HepG2 (cell line): ENCODE measurements around the gene CAMK2A. TPM values are rescaled to one million over a fixed set of nuclear protein-coding genes. Genes with fewer than 3 reads are reported as not detected.

ENCODE experiments used
- ATAC-seq: fragments of 200-7000 bp; cut with Tn5 transposase; 3 replicates; pipeline ENCODE4 v1.9.1; 2020; ENCODE audit warnings: mild to moderate bottlenecking, moderate library complexity
- BruUV-seq: library from RNA; stranded (reverse); fragments of 400-500 nt; replicated peaks from 2 replicates; lab custom pipeline; 2021; lab: Mats Ljungman, UMichigan
- CTCF ChIA-PET: fragments of 300-600 bp; formaldehyde crosslinking; extraction: SDS; loops from one replicate; lab custom pipeline; 2021; ENCODE audit warnings: low total read pairs, inconsistent platforms, low intra/inter-chr PET ratio; lab: Yijun Ruan, JAX
- POLR2A ChIA-PET: fragments of 350-600 bp; sonication (Branson Sonifier 250); formaldehyde crosslinking; loops from one replicate; lab custom pipeline; 2020; ENCODE audit warnings: antibody characterized with exemption, inconsistent platforms; lab: Yijun Ruan, JAX
- DNase-seq: peaks from one replicate; pipeline ENCODE4 v3.0.0-alpha.2; 2015; ENCODE audit warnings: low spot score
- FAIRE-seq: peaks from 3 replicates; lab custom pipeline; 2011; peaks lifted over from hg19 to GRCh38; lab: Jason Lieb, UNC
- H2AFZ ChIP-seq: one replicate; pipeline ENCODE4 v1.6.1; 2011; ENCODE audit warnings: low read length, inconsistent platforms
- H3K27ac ChIP-seq: fragments of 300-600 bp; 3 replicates; pipeline ENCODE4 v1.8.0; 2011; ENCODE audit warnings: mixed run types, mild to moderate bottlenecking, mixed read lengths, low read length, inconsistent platforms; ENCODE audit not compliant: insufficient read depth; ENCODE audit errors: extremely low read length
- H3K27me3 ChIP-seq, 2 experiments: fragments of 200-600 bp in 1 of 2; 2 replicates in 1 of 2; 3 replicates in 1 of 2; pipeline versions ENCODE4 v1.6.0 to v1.8.0; 2011; ENCODE audit warnings: low read length in 2 of 2, mild to moderate bottlenecking in 2 of 2, moderate library complexity in 2 of 2, inconsistent platforms in 1 of 2; ENCODE audit not compliant: insufficient read depth in 2 of 2, control insufficient read depth in 1 of 2
- H3K36me3 ChIP-seq, 2 experiments: fragments of 200-600 bp in 1 of 2; replicated peaks in 1 of 2; 2 replicates in 1 of 2; 3 replicates in 1 of 2; pipeline versions ENCODE4 v1.5.1 to v1.8.0; 2011; ENCODE audit warnings: low read length in 2 of 2, inconsistent platforms in 1 of 2; ENCODE audit not compliant: insufficient read depth in 2 of 2, control insufficient read depth in 1 of 2
- H3K4me1 ChIP-seq: 2 replicates; pipeline ENCODE4 v1.5.1; 2012; ENCODE audit warnings: low read length, inconsistent platforms; ENCODE audit not compliant: insufficient read depth
- H3K4me2 ChIP-seq: 2 replicates; pipeline ENCODE4 v1.6.0; 2011; ENCODE audit warnings: low read depth, low read length, inconsistent platforms
- H3K4me3 ChIP-seq, 3 experiments: fragments of 200-600 bp in 1 of 3; sonication (generic), shearing (Covaris generic) in 1 of 3; replicated peaks in 1 of 3; 2 replicates each; pipeline ENCODE4 v1.5.1; 2011 to 2016; ENCODE audit warnings: low read length in 3 of 3, inconsistent platforms in 2 of 3, low read depth in 2 of 3, mild to moderate bottlenecking in 2 of 3, control low read depth in 1 of 3, mixed read lengths in 1 of 3; ENCODE audit not compliant: insufficient read depth in 1 of 3
- H3K79me2 ChIP-seq: one replicate; pipeline ENCODE4 v1.6.1; 2011; ENCODE audit warnings: low read length, inconsistent platforms; ENCODE audit not compliant: insufficient read depth
- H3K9ac ChIP-seq: 2 replicates; pipeline ENCODE4 v1.6.0; 2011; ENCODE audit warnings: mild to moderate bottlenecking, low read depth, low read length, inconsistent platforms; ENCODE audit not compliant: insufficient read depth
- H3K9me3 ChIP-seq: 2 replicates; pipeline ENCODE4 v1.5.1; 2012; ENCODE audit warnings: mild to moderate bottlenecking, low read length
- H4K20me1 ChIP-seq: 2 replicates; pipeline ENCODE4 v1.6.0; 2011; ENCODE audit warnings: inconsistent platforms, mild to moderate bottlenecking, low read length, moderate library complexity; ENCODE audit not compliant: insufficient read depth
- DPF2 ChIP-seq: sonication (generic); formaldehyde crosslinking; IDR thresholded peaks from 2 replicates; pipeline ENCODE4 v1.4.0; 2020; ENCODE audit warnings: mild to moderate bottlenecking, low read depth, missing genetic modification reagents, borderline replicate concordance
- GATAD1 ChIP-seq: IDR thresholded peaks from 2 replicates; pipeline ENCODE4 v1.6.1; 2016; ENCODE audit warnings: missing genetic modification reagents, missing compliant biosample characterization
- HMG20B ChIP-seq: conservative IDR thresholded peaks from 2 replicates; pipeline ENCODE4 v1.6.1; 2016; ENCODE audit warnings: missing genetic modification reagents, missing compliant biosample characterization
- KMT2B ChIP-seq: IDR thresholded peaks from 2 replicates; pipeline ENCODE4 v1.6.1; 2016; ENCODE audit warnings: missing genetic modification reagents, missing compliant biosample characterization
- MEIS1 ChIP-seq: sonication (generic); formaldehyde crosslinking; IDR thresholded peaks from 2 replicates; pipeline ENCODE4 v1.9.0; 2021; ENCODE audit warnings: mild to moderate bottlenecking, missing genetic modification reagents, moderate library complexity, borderline replicate concordance
- NCOR1 ChIP-seq: fragments of 200-600 bp; sonication (generic); IDR thresholded peaks from 2 replicates; pipeline ENCODE4 v1.7.0; 2017; ENCODE audit warnings: antibody characterized with exemption, low read length, borderline replicate concordance
- NFRKB ChIP-seq: fragments of 450-650 bp; IDR thresholded peaks from 2 replicates; pipeline ENCODE4 v1.6.1; 2017
- SRF ChIP-seq: IDR thresholded peaks from 2 replicates; pipeline ENCODE4 v1.6.1; 2011; ENCODE audit warnings: mild to moderate bottlenecking, low read depth, low read length, moderate library complexity
- SRSF9 ChIP-seq: fragments of 200-400 bp; formaldehyde crosslinking; IDR thresholded peaks from 2 replicates; pipeline ENCODE4 v1.6.1; 2018; ENCODE audit warnings: borderline replicate concordance, mild to moderate bottlenecking, low read depth, low read length; ENCODE audit not compliant: insufficient read depth, poor library complexity, severe bottlenecking
- TCF7L2 ChIP-seq: IDR thresholded peaks from 2 replicates; pipeline ENCODE4 v1.6.1; 2011; ENCODE audit warnings: mild to moderate bottlenecking, low read depth, low read length, moderate library complexity
- TGIF2 ChIP-seq: IDR thresholded peaks from 2 replicates; pipeline ENCODE4 v1.6.1; 2016; ENCODE audit warnings: control low read depth, missing compliant biosample characterization
- ZNF253 ChIP-seq: sonication (generic); formaldehyde crosslinking; IDR thresholded peaks from 2 replicates; pipeline ENCODE4 v1.8.0; 2022; ENCODE audit warnings: mild to moderate bottlenecking, missing genetic modification reagents, borderline replicate concordance
- ZNF337 ChIP-seq: sonication (generic); formaldehyde crosslinking; IDR thresholded peaks from 2 replicates; pipeline ENCODE4 v1.5.1; 2020; ENCODE audit warnings: missing genetic modification reagents, low read depth, mild to moderate bottlenecking, borderline replicate concordance
- ZNF33A ChIP-seq: sonication (generic); formaldehyde crosslinking; IDR thresholded peaks from 2 replicates; pipeline ENCODE4 v1.5.1; 2020; ENCODE audit warnings: missing genetic modification reagents, mild to moderate bottlenecking, moderate library complexity, borderline replicate concordance
- ZNF430 ChIP-seq: sonication (generic); formaldehyde crosslinking; IDR thresholded peaks from 2 replicates; pipeline ENCODE4 v1.9.0; 2021; ENCODE audit warnings: mild to moderate bottlenecking, missing genetic modification reagents
- ZNF75D ChIP-seq: sonication (generic); formaldehyde crosslinking; IDR thresholded peaks from 2 replicates; pipeline ENCODE4 v1.8.1; 2023; ENCODE audit warnings: missing genetic modification reagents, mild to moderate bottlenecking, borderline replicate concordance
- whole genome bisulfite sequencing: methylation state at CpG from one replicate; pipeline ENCODE4 v1.1.6; 2017; ENCODE audit warnings: low lambda C conversion rate; 5-methylcytosine and 5-hydroxymethylcytosine counted together
- in situ Hi-C: cut with HindIII; loops from 2 replicates; pipeline ENCODE4 v1.10.0; 2017; ENCODE audit warnings: low pct_unique_long_range_greater_than_20kb; ENCODE audit not compliant: extremely low pct_ligation_motif_present
- intact Hi-C: fragments of 100-400 bp; cut with micrococcal nuclease; formaldehyde crosslinking; loops from one replicate; pipeline ENCODE4 v1.10.0; 2022; ENCODE audit not compliant: unreplicated experiment
- polyA plus RNA-seq, 8 experiments: library from polyadenylated mRNA; depleted of rRNA in 3 of 8; stranded (reverse) in 7 of 8; unstranded in 1 of 8; fragments of >200 nt; fragmentation: Illumina TruSeq in 4 of 8; extraction: Trizol in 4 of 8; gene quantifications; 2 replicates each; pipeline versions ENCODE4 v1.2.1 to v1.2.3, GENCODE V29; 2011 to 2016; ENCODE audit warnings: low read depth in 4 of 8, missing spikeins in 1 of 8, mixed read lengths in 1 of 8; ENCODE audit not compliant: insufficient read depth in 1 of 8
- total RNA-seq, 5 experiments: library from RNA; depleted of rRNA; stranded (reverse); fragments of >200 nt; fragmentation: Illumina TruSeq; extraction: Trizol; gene quantifications; 2 replicates each; pipeline ENCODE4 v1.2.3, GENCODE V29; 2016; ENCODE audit warnings: low read depth in 1 of 5
- TF ChIP-seq, protein P1 (sequence below): sonication (generic); formaldehyde crosslinking; IDR thresholded peaks from 2 replicates; pipeline ENCODE4 v1.5.0; 2020; ENCODE audit warnings: missing genetic modification reagents
- TF ChIP-seq, protein P2 (sequence below): sonication (generic); formaldehyde crosslinking; IDR thresholded peaks from 2 replicates; pipeline ENCODE4 v1.5.1; 2020; ENCODE audit warnings: mild to moderate bottlenecking, missing genetic modification reagents, moderate library complexity
- TF ChIP-seq, protein P3 (sequence below): IDR thresholded peaks from 2 replicates; pipeline ENCODE4 v1.6.1; 2012; ENCODE audit warnings: low read length, improper control_type of control experiment

The CAMK2A gene
- total and polyA plus RNA-seq, 2 of the 13 experiments (the other 11 are each of a cell fraction or from before 2014, with no cell fraction given): 0.11 TPM; not detected in 1

DNA sequence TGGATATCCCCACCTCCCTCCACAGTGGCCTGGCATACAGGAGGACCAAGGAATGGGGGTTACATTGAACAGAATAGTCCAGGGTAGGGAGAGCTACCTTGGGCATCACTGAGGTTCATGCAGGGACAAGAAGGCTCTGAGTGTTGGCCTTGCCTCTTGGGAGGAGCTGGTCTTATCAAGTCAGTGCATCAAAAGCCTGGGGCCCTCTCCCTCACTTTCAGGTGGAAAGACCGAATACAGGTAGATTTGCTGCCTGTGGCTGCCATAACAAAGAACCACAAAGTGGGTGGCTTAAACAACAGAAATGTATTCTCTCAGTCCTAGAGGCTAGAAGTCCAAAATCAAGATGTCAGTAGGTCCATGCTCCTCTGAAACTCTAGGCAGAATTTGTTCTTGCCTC lies 31.6 kb upstream of the CAMK2A start (continued):
- TF ChIP-seq, protein P1, sequence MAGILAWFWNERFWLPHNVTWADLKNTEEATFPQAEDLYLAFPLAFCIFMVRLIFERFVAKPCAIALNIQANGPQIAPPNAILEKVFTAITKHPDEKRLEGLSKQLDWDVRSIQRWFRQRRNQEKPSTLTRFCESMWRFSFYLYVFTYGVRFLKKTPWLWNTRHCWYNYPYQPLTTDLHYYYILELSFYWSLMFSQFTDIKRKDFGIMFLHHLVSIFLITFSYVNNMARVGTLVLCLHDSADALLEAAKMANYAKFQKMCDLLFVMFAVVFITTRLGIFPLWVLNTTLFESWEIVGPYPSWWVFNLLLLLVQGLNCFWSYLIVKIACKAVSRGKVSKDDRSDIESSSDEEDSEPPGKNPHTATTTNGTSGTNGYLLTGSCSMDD (CRISPR knock-in tag): no peak
- TF ChIP-seq KMT2B: no peak
- TF ChIP-seq, protein P2, sequence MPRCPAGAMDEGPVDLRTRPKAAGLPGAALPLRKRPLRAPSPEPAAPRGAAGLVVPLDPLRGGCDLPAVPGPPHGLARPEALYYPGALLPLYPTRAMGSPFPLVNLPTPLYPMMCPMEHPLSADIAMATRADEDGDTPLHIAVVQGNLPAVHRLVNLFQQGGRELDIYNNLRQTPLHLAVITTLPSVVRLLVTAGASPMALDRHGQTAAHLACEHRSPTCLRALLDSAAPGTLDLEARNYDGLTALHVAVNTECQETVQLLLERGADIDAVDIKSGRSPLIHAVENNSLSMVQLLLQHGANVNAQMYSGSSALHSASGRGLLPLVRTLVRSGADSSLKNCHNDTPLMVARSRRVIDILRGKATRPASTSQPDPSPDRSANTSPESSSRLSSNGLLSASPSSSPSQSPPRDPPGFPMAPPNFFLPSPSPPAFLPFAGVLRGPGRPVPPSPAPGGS (CRISPR knock-in tag): no peak

DNA sequence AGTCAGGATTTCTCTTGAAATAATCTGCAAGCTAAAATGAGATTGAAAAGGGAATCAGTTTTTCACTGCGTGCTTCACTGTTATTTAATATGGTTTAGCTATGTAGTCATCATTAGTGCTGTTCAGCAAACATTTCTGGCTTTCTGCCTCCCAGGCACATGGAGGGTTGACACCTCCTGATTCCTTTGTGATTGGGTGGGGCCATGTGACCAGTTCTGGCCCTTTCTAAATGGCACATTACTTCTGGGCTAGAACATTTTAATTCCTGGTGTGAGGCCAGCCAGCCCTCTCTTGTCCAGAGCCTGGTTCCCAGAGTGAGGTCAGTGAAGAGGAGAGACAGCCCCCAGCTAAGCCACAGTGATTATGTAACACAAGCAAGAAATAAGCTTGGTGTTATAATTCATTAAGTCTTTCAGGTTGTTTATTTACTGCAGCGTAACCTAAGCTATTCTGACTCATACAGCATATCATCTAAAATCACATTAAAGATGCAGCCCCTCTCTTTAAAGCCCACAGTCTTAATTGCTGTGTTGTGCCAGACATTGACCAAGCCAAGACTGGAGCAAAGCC lies 30.6 kb upstream of the CAMK2A start:
- FAIRE-seq: no peak
- H3K36me3 ChIP-seq: no peaks in the 10 kb centered on the region
- H3K9ac ChIP-seq: no peak overlapping the region
- ATAC-seq: no peak
- WGBS: 62% methylated on average over 2 of the region's 2 CpGs
- POLR2A ChIA-PET: interaction anchor here (0.8 kb wide), 1 partner anchor 25 kb away, joined by 3 read pairs; no protein-coding TSS in a partner anchor
- H3K4me2 ChIP-seq: no peak overlapping the region
- H3K79me2 ChIP-seq: no peaks in the 10 kb centered on the region
- H4K20me1 ChIP-seq: no peaks in the 10 kb centered on the region
- no TSS peak for BruUV-seq
- no peak for DNase-seq
- peaks cover 55% of the 10 kb centered on the region for H3K4me1 ChIP-seq
- H3K27ac ChIP-seq: no peak overlapping the region
- H2AFZ ChIP-seq: no peak overlapping the region
- H3K4me3 ChIP-seq: no peak overlapping the region
- CTCF ChIA-PET: no interaction called here
- no peaks in the 10 kb centered on the region for H3K27me3 ChIP-seq
- in situ Hi-C loops (no loop called here), intact Hi-C loops (no loop called here)
- no peaks in the 10 kb centered on the region for H3K9me3 ChIP-seq
- TF ChIP-seq ZNF253: no peak
- TF ChIP-seq ZNF337 (CRISPR knock-in tag): no peak
- no peak for TF ChIP-seq MEIS1 (CRISPR knock-in tag)
- no peak for TF ChIP-seq SRF
- no peak for TF ChIP-seq NFRKB
- no peak for TF ChIP-seq ZNF75D (CRISPR knock-in tag)
- TF ChIP-seq TCF7L2: no peak
- TF ChIP-seq ZNF33A (CRISPR knock-in tag): no peak
- no peak for TF ChIP-seq ZNF430 (CRISPR knock-in tag)
- no peak for TF ChIP-seq DPF2 (CRISPR knock-in tag)
- TF ChIP-seq, protein P3, sequence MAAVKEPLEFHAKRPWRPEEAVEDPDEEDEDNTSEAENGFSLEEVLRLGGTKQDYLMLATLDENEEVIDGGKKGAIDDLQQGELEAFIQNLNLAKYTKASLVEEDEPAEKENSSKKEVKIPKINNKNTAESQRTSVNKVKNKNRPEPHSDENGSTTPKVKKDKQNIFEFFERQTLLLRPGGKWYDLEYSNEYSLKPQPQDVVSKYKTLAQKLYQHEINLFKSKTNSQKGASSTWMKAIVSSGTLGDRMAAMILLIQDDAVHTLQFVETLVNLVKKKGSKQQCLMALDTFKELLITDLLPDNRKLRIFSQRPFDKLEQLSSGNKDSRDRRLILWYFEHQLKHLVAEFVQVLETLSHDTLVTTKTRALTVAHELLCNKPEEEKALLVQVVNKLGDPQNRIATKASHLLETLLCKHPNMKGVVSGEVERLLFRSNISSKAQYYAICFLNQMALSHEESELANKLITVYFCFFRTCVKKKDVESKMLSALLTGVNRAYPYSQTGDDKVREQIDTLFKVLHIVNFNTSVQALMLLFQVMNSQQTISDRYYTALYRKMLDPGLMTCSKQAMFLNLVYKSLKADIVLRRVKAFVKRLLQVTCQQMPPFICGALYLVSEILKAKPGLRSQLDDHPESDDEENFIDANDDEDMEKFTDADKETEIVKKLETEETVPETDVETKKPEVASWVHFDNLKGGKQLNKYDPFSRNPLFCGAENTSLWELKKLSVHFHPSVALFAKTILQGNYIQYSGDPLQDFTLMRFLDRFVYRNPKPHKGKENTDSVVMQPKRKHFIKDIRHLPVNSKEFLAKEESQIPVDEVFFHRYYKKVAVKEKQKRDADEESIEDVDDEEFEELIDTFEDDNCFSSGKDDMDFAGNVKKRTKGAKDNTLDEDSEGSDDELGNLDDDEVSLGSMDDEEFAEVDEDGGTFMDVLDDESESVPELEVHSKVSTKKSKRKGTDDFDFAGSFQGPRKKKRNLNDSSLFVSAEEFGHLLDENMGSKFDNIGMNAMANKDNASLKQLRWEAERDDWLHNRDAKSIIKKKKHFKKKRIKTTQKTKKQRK: no peak
- TF ChIP-seq TGIF2 (CRISPR knock-in tag): no peak
- no peak for TF ChIP-seq SRSF9
- TF ChIP-seq HMG20B: no peak
- no peak for TF ChIP-seq NCOR1
- TF ChIP-seq GATAD1 (CRISPR knock-in tag): no peak
